ENCODE data around the gene CTDSPL. TPM values are rescaled to one million over a fixed set of nuclear protein-coding genes. Genes with fewer than 3 reads are reported as not detected.

The CTDSPL gene
- total RNA-seq, 3 donors from 2014 or later = 1.1 to 1.7 (median 1.3) TPM

- no peaks in the 10 kb centered on the region for H3K9me3 Mint-ChIP-seq
- H3K27me3 Mint-ChIP-seq (ENCODE audit: low read depth) = no peaks in the 10 kb centered on the region
- no peaks in the 10 kb centered on the region for H3K4me1 Mint-ChIP-seq (ENCODE audit: low read depth)
- H3K36me3 Mint-ChIP-seq (ENCODE audit: insufficient read depth) = no peaks in the 10 kb centered on the region
- H3K4me3 Mint-ChIP-seq = no peak overlapping the region
- no peak for DNase-seq
- no peak for ATAC-seq
Measured at GRCh38 chr3:37924453-37924852, 62.8 kb downstream of the CTDSPL start.

DNA sequence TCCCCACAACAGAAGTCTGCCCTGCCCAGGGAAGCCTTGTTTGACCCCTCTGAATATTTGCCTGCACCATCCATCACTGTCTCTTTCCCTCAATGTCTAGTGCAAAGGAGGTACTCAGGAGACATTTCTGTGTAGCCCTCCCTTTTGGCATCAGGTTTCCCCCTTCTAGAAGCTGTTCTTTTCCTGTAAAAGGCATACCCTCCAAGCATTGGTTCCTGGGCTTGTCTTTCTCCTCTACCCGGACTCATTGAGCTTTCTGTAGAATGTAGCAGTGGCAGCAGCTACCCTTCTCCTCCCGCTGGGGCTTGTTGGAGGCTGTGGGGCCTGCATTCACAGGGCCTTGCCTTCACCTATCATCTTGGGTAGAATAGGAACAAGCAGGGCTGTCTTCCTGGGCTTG lies 63.5 kb downstream of the CTDSPL start:
- ATAC-seq = no peak
- H3K4me3 Mint-ChIP-seq = no peak overlapping the region
- no peaks in the 10 kb centered on the region for H3K36me3 Mint-ChIP-seq (ENCODE audit: insufficient read depth)
- DNase-seq = no peak
- no peaks in the 10 kb centered on the region for H3K9me3 Mint-ChIP-seq
- H3K4me1 Mint-ChIP-seq (ENCODE audit: low read depth) = no peaks in the 10 kb centered on the region
- H3K27me3 Mint-ChIP-seq (ENCODE audit: low read depth) = no peaks in the 10 kb centered on the region

DNA sequence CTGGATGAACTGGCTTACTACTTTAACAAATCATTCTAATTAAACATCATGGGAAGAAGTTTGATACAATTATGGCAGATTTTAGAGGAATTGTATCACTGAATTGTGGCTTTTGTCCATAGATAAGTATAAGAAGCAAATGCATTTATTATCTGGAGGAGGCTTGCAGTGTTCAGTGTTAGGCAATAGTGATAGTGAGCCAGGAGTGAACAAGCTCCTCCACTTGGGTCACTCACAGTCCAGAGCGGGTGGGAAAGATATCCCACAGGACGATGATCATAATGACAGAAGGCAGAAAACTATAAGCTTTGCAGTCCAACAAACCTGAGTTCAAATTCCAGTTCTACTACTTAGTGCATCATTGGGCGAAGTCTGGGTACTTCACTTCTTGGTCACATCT lies 64.9 kb downstream of the CTDSPL start:
- H3K4me3 Mint-ChIP-seq = no peak overlapping the region
- no peaks in the 10 kb centered on the region for H3K9me3 Mint-ChIP-seq
- ATAC-seq = no peak
- no peak for DNase-seq
- H3K4me1 Mint-ChIP-seq (ENCODE audit: low read depth) = no peaks in the 10 kb centered on the region
- H3K36me3 Mint-ChIP-seq (ENCODE audit: insufficient read depth) = no peaks in the 10 kb centered on the region
- no peaks in the 10 kb centered on the region for H3K27me3 Mint-ChIP-seq (ENCODE audit: low read depth)

DNA sequence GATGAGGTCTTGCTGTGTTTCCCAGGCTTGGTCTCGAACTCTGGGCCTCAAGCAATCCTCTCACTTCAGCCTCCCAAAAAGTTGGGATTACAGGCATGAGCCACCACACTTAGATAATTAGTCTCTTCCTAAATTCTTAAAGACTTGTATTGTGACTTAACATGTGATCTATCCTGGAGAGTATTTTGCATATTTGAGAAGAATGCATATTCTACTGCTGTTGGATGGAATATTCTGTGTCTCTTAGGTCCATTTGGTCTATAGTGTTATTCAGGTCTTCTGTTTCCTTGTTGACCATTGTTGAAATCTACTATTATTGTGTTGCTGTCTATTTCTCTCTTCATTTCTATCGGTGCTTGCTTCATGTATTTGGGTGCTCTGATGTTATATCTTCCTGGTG lies 68.8 kb downstream of the CTDSPL start:
- DNase-seq (no peak), ATAC-seq (no peak)
- Mint-ChIP-seq H3K4me1 (ENCODE audit: low read depth) (no peaks in the 10 kb centered on the region), H3K9me3 (no peaks in the 10 kb centered on the region), H3K27me3 (ENCODE audit: low read depth) (peaks cover 5% of the 10 kb centered on the region), H3K4me3 (no peak overlapping the region), H3K36me3 (ENCODE audit: insufficient read depth) (no peaks in the 10 kb centered on the region)

- no peaks in the 10 kb centered on the region for H3K9me3 Mint-ChIP-seq
- ATAC-seq (no peak), DNase-seq (no peak)
- H3K27me3 Mint-ChIP-seq (ENCODE audit: low read depth) = peaks cover 5% of the 10 kb centered on the region
- no peak overlapping the region for H3K4me3 Mint-ChIP-seq
- H3K36me3 Mint-ChIP-seq (ENCODE audit: insufficient read depth) = no peaks in the 10 kb centered on the region
- no peaks in the 10 kb centered on the region for H3K4me1 Mint-ChIP-seq (ENCODE audit: low read depth)
Measured at GRCh38 chr3:37932505-37932904, 70.8 kb downstream of the CTDSPL start.

GRCh38 chr3:37934631-37935289 lies 73.1 kb downstream of the CTDSPL start:
- no peaks in the 10 kb centered on the region for H3K36me3 Mint-ChIP-seq (ENCODE audit: insufficient read depth)
- H3K9me3 Mint-ChIP-seq = no peaks in the 10 kb centered on the region
- ATAC-seq (no peak), DNase-seq (no peak)
- no peaks in the 10 kb centered on the region for H3K4me1 Mint-ChIP-seq (ENCODE audit: low read depth)
- H3K4me3 Mint-ChIP-seq = no peak overlapping the region
- peaks cover 5% of the 10 kb centered on the region for H3K27me3 Mint-ChIP-seq (ENCODE audit: low read depth)

DNA sequence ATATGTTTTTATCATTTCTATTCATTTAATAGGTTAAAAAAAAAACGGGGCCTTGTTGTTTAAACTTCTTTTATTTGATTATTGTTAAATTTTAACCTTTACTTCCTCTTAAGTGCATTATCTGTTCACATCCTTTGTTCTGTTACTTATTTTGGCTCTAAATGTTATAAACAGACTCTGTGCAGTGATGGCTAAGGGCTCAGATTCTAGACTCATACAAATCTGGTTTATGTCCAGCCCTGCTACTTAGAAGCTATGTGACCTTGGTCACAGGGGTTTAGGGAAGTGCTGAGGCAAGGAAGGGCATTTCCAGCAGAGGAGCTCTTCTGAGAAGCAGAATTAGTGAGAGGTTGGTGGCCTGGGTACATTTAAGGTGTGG lies 73.6 kb downstream of the CTDSPL start:
- ATAC-seq = no peak
- peaks cover 5% of the 10 kb centered on the region for H3K27me3 Mint-ChIP-seq (ENCODE audit: low read depth)
- H3K36me3 Mint-ChIP-seq (ENCODE audit: insufficient read depth) = no peaks in the 10 kb centered on the region
- no peak overlapping the region for H3K4me3 Mint-ChIP-seq
- H3K4me1 Mint-ChIP-seq (ENCODE audit: low read depth) = no peaks in the 10 kb centered on the region
- no peaks in the 10 kb centered on the region for H3K9me3 Mint-ChIP-seq
- DNase-seq = no peak

DNA sequence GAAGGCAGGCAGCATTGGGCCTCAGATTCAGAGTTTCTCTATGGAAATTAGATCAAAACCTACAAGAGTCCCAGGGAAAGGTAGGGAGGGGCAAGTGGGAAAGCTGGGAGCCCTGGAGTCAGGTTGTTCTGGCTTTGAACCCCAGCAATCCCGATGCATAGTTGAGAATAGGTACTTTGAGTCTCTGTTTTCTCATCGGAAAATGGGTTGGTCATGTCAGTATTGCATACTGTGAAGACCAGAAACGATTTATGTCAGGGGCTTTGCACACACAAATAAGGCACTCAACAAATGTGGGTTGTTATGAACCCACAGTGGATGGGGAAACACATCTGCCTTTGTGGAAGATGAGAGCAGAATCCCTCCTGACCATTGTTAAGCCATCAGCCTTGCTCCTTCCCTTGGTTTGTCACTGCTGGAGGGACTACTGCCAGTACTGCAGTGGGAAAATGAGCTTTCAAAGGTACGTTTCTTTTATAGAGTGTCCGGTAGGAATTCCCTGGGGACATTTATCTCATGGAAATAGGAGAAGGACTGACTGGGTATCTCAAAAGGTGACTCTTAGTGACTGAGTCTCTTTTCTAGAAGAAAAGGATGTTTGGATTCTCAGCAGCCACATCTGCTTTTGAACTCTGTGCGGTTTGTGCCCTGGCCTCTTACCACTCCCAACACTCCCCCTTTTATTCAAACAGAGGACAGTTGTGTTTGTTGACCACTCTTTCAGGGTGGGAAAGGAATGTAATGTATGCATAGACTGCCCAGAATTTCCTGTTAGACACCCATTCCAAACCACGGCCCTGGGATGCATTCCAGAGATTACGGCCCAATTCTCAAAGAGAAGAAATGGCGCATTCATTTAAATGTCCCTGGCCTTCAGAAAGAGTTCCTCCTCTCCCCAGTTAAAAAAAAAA lies 74.3 kb downstream of the CTDSPL start:
- Mint-ChIP-seq H3K4me3 (no peak overlapping the region), H3K9me3 (no peaks in the 10 kb centered on the region), H3K4me1 (ENCODE audit: low read depth) (no peaks in the 10 kb centered on the region), H3K27me3 (ENCODE audit: low read depth) (peaks cover 5% of the 10 kb centered on the region), H3K36me3 (ENCODE audit: insufficient read depth) (no peaks in the 10 kb centered on the region)
- DNase-seq (no peak), ATAC-seq (no peak)

- H3K36me3 Mint-ChIP-seq (ENCODE audit: insufficient read depth) = no peaks in the 10 kb centered on the region
- no peaks in the 10 kb centered on the region for H3K4me1 Mint-ChIP-seq (ENCODE audit: low read depth)
- H3K27me3 Mint-ChIP-seq (ENCODE audit: low read depth) = peaks cover 5% of the 10 kb centered on the region
- DNase-seq (no peak), ATAC-seq (no peak)
- H3K4me3 Mint-ChIP-seq = no peak overlapping the region
- no peaks in the 10 kb centered on the region for H3K9me3 Mint-ChIP-seq
Measured at GRCh38 chr3:37937156-37937555, 75.5 kb downstream of the CTDSPL start.

GRCh38 chr3:37938011-37938410 lies 76.3 kb downstream of the CTDSPL start:
- Mint-ChIP-seq H3K27me3 (ENCODE audit: low read depth) (peaks cover 5% of the 10 kb centered on the region), H3K4me1 (ENCODE audit: low read depth) (no peaks in the 10 kb centered on the region), H3K36me3 (ENCODE audit: insufficient read depth) (no peaks in the 10 kb centered on the region), H3K4me3 (no peak overlapping the region), H3K9me3 (no peaks in the 10 kb centered on the region)
- DNase-seq = no peak
- ATAC-seq = no peak

GRCh38 chr3:37940242-37940908 lies 78.7 kb downstream of the CTDSPL start:
- Mint-ChIP-seq H3K9me3 (no peaks in the 10 kb centered on the region), H3K4me3 (no peak overlapping the region), H3K27me3 (ENCODE audit: low read depth) (peaks cover 2% of the 10 kb centered on the region), H3K36me3 (ENCODE audit: insufficient read depth) (no peaks in the 10 kb centered on the region), H3K4me1 (ENCODE audit: low read depth) (no peaks in the 10 kb centered on the region)
- DNase-seq (no peak), ATAC-seq (no peak)

DNA sequence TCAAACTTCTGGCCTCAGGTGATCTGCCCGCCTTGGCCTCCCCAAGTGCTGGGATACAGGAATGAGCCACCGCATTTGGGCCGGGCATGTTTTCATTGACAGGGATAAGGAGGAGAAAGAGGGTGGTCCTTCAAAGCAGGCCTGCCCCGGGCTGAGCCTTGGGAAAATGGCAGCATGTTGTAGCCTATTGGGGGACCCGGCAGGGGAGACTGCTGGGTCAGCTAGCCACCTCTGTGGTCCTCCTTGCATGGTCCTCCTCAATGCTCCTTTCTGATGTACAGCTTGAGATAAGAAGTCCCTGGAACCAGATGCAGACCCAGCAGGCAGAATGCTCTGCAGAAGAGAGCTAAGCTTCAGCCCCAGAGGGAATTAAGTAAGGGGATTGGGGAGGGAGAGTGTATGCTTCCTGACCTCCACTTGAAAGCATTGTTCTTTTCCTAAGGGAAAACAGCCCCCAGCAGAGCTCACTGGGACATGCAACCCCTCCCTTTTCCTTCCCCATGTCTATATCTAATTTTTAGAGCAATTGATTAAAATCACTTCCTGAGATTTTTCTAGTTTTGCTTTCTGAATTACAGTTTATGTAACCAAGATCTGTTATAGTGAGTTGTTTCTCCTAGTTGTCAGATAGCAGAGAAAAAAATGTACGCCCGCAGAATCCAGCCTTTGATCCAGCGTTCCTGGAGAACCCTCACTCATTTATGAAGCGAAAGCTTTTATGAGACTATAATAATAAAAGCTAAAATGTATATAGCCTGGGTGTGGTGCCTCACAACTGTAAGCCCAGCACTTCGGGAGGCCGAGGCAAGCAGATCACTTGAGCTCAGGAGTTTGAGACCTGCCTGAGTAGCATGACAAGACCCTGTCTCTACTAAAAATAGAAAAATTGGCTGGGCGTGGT lies 80.2 kb downstream of the CTDSPL start:
- Mint-ChIP-seq H3K36me3 (ENCODE audit: insufficient read depth) (no peaks in the 10 kb centered on the region), H3K4me3 (no peak overlapping the region), H3K9me3 (no peaks in the 10 kb centered on the region), H3K27me3 (ENCODE audit: low read depth) (no peaks in the 10 kb centered on the region), H3K4me1 (ENCODE audit: low read depth) (no peaks in the 10 kb centered on the region)
- DNase-seq (no peak), ATAC-seq (no peak)

DNA sequence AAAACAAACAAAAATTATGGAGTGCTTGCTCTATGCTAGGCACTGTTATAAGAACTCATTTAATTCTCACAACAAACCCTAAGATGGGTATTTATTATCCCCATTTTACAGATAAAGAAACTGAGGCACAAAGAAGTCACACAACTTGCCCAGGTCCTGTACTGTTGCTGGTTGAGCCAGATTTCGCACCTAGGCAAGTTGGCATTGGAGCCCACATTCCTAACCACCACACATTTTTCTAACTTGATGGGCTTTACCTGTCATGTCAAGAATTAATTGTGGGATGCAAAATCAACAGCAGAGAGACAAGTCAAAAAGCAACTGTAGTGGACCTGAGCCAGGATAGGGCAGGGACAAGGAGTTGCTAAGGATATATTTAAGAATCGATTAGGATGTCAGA lies 81.0 kb downstream of the CTDSPL start:
- no peaks in the 10 kb centered on the region for H3K36me3 Mint-ChIP-seq (ENCODE audit: insufficient read depth)
- DNase-seq = no peak
- H3K9me3 Mint-ChIP-seq = no peaks in the 10 kb centered on the region
- H3K4me1 Mint-ChIP-seq (ENCODE audit: low read depth) = no peaks in the 10 kb centered on the region
- no peak for ATAC-seq
- no peaks in the 10 kb centered on the region for H3K27me3 Mint-ChIP-seq (ENCODE audit: low read depth)
- H3K4me3 Mint-ChIP-seq = no peak overlapping the region

DNA sequence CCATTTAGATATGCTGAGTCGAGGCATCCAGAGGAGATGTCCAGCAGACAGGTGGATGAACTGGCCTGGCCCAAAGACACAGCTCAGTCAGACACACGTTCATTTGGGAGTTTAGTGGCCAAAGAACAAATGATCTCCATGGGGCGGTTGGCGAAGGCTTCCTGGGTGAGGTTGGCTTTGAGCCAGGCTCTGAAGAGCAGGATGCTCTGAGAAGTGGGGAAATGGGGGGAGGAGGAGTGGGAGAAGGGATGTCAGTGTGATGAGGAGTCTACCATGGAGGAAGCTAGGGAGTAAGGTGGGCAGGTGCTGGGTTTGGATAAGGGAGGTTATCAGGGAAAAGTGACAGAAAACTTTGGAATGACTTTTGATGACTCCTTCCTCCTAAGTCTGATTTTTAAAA lies 81.4 kb downstream of the CTDSPL start:
- no peaks in the 10 kb centered on the region for H3K4me1 Mint-ChIP-seq (ENCODE audit: low read depth)
- H3K27me3 Mint-ChIP-seq (ENCODE audit: low read depth) = no peaks in the 10 kb centered on the region
- no peak overlapping the region for H3K4me3 Mint-ChIP-seq
- no peaks in the 10 kb centered on the region for H3K9me3 Mint-ChIP-seq
- no peaks in the 10 kb centered on the region for H3K36me3 Mint-ChIP-seq (ENCODE audit: insufficient read depth)
- DNase-seq (no peak), ATAC-seq (no peak)
